Measurements from ENCODE around the gene TGFBR3.
"Not testable (repeated sequence)": the region's sequence is repeated elsewhere in the genome, so short reads cannot be mapped to it uniquely, and the experiment has no call there.

Gene TGFBR3

DNA sequence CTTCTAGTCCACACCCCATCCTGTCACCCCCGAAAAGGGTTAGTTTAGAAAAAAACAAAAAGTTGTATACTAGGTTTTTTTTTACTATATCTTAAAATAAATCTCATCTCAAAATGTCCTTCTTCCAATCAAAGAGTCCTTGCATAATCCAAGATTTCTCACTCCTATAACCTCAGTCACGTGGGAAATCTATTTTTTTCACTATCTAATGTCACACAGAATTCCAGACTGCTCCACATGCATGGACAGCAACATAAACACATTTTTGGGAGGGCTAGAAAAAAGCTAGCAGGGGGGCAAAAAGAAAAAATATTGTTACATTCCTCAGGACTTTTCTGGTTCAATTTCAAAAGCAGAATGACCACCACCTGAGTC, 39.3 kb downstream of the TGFBR3 start:
- DNase-seq: no peak

DNA sequence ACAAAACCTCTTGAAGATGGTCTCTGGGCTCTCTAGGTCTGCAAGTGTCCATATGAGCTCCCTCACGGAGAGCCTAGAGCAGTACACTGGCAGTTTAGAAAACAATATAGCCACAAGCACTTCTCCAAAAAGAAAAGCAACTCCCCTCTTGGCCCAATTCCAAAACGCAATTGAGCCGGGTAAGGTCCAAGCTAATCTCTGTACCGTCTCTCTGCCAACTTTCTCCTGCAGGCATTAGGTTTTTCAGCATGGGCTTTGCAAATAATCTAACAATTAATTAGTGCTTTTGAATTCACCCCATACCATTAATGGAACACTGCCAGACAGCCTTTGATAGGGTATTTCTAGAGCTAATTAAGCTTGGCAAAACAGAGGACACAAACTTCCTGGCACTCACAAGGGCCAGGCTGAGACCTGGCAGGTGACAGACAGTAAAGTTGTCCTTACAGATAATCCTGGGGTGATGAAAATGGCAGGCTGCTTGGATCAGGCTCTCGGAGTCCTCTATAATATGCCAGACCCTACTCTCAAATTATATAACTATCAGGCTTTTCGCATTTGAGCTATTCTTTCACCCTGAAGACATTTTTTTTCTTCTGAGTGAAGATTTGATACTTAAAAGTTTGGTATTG, 39.8 kb downstream of the TGFBR3 start:
- peak; percentile 13 to 29 (median 22) for DNase-seq

- DNase-seq: no peak
Observed at GRCh38 chr1:91844862-91845528, 41.0 kb downstream of the TGFBR3 start.

DNA sequence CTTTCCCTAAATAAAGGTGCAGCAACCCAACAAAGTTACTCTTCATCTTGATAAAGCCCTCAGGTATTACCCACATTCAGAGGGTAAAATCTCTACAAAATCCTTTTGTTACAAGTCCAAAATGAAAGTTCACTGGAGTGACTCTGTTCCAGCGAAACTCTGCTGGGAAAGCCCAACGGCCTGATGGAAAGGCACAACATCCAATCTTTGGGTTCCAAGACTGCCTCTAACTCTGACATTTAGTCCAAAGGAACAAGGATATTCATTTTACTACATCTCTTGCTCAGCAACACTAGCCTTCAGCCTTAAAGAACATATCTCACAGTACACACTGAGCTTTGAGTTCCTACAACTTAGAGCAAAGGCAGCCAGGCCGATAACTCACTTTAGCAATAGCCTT, 42.1 kb downstream of the TGFBR3 start:
- no peak for DNase-seq

DNA sequence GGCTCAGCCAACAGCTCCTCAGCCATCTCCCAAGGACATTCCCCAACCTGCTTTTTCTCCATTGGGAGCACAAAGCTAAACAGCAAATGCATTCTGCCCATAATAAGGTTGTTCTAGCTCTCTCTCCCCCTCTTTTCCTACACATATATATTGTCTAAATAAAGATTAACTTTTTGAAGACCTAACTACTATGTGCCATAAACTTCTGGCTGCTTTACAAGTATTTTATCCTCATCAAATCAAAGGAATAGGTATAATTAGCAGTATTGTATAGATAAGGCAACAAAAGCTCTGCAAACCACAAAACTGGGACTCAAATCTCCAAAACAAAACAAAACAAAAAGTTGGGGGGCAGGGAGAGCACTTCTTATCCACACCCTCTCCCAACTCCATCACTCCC, 43.4 kb downstream of the TGFBR3 start:
- DNase-seq: no peak

GRCh38 chr1:91842056-91842455, 43.9 kb downstream of the TGFBR3 start:
- no peak for DNase-seq

DNA sequence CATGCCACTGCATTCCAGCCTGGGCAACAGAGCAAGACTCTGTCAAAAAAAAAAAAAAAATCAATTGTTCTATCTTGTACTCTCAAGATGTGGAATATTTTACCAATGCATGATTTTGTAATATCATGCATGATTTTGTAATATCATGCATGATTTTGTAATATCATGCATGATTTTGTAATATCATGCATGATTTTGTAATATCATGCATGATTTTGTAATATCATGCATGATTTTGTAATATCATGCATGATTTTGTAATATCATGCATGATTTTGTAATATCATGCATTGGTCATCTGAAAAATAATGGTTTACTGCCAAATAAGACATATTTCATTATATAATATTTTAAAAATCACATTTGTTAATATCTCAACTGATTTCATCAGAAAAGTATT, 45.7 kb downstream of the TGFBR3 start:
- DNase-seq: not testable (repeated sequence)

- DNase-seq: no peak
Observed at GRCh38 chr1:91836331-91837040, 49.5 kb downstream of the TGFBR3 start.

GRCh38 chr1:91835087-91835521, 50.8 kb downstream of the TGFBR3 start:
- no peak for DNase-seq

GRCh38 chr1:91834549-91834948, 51.4 kb downstream of the TGFBR3 start:
- DNase-seq: not testable (repeated sequence)

GRCh38 chr1:91833946-91834345, 52.0 kb downstream of the TGFBR3 start:
- no peak for DNase-seq

DNA sequence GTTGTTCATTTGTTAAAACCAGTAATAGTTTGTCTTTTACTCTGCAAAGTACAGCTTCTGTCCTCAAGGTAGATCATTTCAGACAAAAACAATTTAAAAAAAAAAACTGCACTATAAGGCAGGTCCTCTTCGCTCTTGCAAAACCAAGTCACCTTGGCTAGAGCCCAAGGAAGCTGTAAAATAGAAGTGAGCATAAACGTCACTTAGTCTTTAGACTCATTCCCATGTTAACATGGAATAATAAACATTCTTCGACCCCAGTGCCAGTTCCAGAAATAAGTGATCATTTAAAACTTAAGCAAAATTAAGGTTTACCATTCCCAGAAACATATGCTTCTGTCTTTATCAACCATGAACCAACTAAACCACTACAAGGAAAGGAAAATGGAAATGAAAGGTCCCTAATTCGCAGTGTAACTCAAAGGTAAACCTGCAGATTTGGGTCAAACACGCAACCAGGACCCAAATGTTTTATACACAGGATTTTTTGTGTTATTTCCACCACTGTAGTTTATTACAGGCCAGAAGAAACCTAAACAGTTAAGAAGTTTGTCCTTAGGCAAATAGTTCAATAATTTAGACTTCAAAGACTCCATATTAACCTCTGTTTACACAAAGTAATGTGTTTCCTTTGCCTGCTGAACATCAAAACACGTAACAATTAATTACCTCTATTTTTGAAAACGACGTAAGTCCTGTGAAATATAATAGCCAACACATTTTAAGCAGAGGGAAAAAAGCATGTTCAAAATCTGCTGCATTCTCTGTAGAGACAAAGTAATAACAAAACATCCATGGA, 54.6 kb downstream of the TGFBR3 start:
- no peak for DNase-seq

DNA sequence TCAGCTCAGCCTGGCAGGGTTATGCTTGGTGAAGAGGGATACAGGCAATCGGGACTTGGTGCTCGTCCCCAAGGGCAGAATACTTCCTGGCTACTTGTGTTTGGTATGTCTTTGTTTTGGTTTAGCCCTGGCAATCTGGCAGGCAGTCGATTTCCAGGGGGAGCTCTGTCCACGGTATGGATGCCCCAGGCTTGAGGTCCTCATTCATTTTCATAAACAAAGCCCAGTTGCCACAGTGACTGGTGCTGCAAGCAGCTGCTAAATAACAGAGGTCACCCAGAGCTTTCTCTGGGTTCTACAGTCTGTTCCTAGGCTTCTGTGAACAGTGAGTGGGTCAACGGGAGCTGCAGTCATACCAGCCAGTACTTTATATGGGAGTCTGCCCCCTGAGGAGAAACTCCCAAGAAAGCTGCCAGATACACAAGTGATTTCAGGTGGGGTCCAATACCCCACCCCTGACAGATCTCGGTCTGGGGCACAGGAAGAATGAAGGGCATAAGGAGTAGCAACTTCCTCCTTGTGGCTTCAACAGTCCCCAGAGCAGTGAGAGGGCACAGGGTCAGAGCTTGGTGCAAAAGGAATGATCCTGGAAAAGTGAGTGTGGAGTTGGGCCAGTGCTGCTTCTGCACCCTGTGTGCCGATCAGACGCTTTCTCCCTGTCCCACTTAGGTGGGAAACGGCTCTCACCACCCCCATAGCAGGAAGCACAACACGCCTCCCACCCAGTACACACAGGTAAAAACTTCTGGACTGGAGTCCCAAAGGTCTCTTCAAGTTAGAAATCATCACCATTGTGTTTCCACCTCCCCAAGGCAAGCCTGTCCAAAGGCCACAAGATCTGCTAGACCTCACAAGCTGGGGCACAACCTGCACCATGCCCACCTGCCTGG, 55.5 kb downstream of the TGFBR3 start:
- no peak for DNase-seq

DNA sequence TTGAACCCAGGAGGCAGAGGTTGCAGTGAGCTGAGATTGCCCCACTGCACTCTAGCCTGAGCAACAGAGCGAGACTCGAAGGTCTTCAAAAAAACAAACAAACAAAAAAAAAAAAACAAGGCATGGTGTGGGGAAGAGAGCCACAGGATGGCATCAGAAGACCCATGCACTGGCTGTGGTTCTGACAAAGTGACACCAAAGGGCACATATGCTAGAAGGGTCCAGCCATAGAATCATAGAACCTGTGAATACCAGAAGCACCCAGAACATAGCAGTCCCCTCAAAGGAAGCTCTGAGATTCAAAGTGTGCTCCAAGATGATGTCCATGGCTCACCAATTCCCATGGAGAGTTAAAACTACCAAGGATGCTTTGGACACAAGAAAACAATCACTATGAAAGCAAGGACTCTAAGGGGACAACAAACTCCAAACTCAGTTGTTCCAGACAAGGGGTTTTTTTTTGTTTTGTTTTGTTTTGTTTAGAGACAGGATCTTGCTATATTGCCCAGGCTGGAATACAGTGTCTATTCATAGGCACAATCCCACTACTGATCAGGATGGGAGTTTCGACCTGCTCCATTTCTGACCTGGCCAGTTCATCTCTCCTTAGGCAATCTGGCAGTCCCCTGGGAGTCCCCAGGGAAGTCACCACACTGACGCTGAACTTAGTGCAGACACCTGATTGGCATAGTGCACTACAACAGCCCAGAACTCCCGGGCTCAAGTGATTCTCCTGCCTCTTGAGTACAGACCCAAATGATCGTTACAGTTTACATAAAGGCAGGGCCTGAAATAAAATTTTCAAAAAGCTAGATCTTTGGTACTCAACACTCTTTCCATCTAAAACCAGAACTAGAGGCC, 56.4 kb downstream of the TGFBR3 start:
- DNase-seq: no peak

- DNase-seq: no peak
Observed at GRCh38 chr1:91828583-91829281, 57.2 kb downstream of the TGFBR3 start.

- DNase-seq: no peak
Observed at GRCh38 chr1:91827459-91828321, 58.3 kb downstream of the TGFBR3 start.

GRCh38 chr1:91827087-91827458, 58.9 kb downstream of the TGFBR3 start:
- no peak for DNase-seq

DNA sequence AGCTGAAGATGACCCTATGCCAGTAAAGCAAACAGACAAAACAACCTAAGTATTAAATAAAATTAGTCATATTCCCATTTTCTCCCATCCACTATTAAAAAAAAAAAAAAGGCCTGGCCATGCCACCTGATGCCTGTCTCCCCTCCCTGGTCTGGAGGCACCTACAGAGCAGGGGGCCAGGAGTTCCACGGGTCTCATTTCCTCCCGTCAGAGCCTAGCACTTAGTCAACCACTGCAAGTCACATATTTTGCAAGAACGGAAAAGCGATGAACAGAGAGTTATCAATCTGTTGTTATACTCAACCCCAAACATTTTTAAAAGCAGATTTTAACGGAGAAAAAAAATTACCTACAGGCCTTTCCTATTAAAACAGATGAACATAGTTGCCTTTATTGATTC, 59.3 kb downstream of the TGFBR3 start:
- no peak for DNase-seq

GRCh38 chr1:91826248-91826647, 59.7 kb downstream of the TGFBR3 start:
- no peak for DNase-seq
